Activated CD4-positive, alpha-beta T cell treated with anti-CD3 and anti-CD28 coated beads, Interleukin-2, Interleukin-6, amounts not matched to agents 100 ng/mL and 50 ng/mL, durations not matched to agents 16 hours and 8 hours (primary cell): ENCODE measurements around the gene CPN1.
"Not testable (repeated sequence)": the region's sequence is repeated elsewhere in the genome, so short reads cannot be mapped to it uniquely, and the experiment has no call there.

ENCODE experiments used
- DNase-seq: peaks from one replicate; pipeline ENCODE4 v3.0.0-alpha.2; 2020

CPN1 gene

DNA sequence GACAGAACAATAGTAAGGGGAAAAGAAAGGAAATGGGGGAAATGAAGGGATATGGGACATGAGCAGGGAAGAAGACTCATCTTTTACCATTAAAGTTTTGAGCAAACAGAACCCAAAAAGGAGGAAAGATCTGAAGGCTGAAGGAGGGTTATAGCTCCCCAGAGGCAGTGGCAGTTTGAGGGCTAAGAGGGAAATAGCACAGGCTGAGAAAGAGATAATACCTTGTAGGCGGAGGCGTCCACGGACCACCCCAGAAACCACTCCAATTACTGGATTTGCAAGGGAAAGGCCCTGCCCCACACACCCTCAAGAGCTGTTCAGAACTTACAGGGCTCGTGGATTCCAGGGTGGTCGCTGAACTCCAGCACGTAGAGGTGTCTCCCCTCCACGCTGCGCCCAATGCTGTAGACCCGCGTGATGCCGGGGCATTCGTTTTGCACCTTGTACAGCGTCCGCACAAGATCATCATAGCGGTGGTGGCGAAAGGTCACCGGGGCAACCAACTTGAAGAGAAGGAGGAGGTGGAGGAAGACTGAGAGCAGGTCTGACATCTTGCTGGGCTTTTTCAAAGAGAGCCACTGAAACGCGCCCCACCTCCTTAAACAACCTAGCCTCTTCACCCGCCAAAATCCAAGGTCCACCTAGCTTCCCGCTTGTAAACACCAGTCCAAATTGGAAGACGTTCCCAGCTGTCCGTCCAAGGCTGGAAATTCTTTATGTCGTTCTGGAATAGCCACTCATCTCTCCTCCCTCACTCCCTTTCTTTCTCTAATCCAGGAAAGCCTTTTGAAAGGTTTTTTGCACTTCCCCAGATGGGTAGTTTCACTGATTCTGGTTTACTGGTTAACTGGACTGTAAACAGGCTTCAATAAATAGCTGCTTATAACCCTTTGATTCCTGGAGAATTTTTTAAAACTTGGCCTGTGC lies at the start of gene CPN1:
Gene CPN1, minus strand, starts transcription at position 795 of the 927 bp plus-strand sequence. Its CDS starts 244 bp downstream, at position 551.
- no peak for DNase-seq

DNA sequence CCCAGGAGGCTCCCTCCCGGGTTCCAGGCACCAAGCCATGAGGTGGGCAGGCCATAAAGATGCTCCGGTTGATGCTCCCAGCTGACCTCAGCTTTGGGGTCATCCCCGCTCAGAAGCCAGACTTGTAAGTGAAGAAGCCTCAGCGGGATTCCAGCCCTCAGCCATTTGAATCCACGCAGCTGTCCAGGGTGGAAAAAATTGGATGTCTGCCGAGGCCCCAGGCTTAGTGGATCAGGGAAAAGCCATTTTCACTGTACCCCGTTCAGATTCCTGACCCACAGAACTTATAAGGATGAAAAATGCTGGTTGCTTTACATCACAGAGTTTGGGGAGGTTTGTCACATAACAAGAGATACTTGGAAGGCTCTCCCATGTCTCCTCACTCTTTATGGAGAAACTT lies 49.2 kb upstream of the CPN1 start:
- DNase-seq = no peak

DNA sequence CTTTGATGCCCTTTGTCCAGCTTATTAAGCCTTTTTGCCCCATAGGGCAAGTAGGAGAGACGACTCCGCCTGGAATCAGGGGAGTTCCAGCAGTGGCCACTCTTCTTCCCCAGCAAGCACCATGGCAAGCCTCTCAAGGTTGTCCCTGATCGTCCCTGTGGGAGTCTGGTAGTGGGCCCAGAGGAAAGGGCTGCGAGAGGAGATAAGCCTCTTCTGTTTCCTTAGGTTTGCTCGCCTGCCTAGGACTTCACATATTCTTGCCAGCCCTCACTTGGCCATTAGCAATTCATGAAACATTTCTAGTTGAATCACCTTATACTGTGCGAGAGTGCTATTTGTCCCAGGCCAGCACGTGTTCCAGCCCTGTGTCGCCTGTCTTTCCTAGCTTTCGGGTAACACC lies 47.8 kb upstream of the CPN1 start:
- DNase-seq = no peak

DNA sequence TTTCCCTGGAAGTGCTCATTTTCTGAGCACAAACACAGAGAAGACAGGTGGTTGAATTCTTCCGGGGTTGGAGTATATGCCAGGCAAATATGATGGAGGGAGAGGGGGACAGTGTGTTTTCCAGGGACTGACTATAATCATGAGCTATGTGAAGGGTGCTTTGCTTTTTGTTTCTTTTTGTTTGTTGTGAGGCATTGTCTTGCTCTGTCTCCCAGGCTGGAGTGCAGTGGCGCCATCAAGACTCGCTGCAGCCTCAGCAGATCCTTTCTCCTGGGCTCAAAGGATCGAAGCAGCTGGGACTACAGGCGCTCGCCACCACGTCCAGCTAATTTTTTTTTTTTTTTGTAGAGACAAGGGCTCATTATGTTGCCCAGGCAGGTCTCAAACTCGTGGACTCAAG lies 47.3 kb upstream of the CPN1 start:
- no peak for DNase-seq

DNA sequence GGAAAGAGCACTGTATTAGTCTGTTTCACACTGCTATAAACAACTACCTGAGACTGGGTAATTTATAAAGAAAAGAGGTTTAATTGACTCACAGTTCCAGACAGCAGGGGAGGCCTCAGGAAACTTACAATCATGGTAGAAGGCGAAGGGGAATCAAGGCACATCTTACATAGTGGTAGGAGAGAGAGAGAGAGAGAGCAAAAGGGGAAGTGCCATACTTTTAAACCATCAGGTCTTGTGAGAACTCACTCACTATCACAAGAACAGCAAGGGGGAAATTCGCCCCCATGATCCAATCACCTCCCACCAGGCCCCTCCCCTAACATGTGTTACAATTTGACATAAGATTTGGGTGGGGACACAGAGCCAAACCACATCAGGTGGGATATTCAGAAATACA lies 43.7 kb upstream of the CPN1 start:
- DNase-seq = not testable (repeated sequence)

DNA sequence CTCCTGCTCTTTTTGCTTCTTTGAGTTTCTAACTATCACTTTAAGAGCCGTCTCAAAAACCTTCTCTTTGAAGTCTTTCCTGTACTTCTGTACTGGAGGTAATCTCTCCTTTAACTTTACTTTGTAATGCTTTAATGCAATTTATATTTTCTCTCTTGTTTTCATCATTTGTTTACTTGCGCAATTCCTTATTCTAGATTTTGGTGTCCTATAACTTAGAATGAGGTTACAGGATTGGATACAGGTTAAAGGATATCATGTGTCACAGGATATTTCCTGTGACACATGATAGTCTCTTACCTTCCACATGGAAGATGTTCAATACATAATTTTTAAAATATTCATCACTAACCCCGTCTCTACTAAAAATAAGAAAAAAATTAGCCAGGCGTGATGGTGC lies 42.4 kb upstream of the CPN1 start:
- no peak for DNase-seq

DNA sequence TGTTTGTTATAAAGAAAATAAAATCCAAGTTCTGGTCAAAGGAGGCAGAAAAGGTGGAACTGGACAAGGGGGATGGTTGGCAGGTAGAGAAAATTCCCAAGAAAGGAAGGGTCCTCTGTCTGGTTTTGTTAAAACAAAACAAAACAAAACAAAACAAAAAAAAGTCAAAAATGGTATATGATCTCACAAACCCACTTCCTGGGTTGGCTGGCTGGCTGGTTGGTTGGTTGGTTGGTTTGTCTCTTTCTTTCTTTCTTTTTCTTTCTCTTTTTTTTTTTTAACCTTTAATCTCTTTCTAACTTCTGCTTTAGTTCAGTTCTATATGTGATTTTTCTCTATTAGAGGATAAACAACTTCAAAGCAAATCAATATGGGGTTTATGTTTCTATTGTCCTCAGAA lies 41.1 kb upstream of the CPN1 start:
- no peak for DNase-seq

DNA sequence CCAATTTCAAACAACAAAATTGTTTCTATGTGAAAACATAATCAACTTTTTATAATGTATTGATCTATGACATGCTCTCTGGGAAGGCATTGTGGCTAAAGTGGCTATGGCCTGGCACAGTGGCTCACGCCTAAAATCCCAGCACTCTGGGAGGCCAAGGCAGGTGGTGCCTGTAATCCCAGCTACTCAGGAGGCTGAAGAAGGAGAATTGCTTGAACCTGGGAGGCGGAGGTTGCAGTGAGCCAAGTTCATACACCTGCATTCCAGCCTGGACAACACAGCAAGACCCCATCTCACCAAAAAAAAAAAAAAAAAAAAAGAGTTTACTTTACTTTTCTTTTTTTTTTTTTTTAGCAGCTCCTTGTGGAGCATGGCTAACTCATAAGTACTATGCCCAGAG lies 38.9 kb upstream of the CPN1 start:
- no peak for DNase-seq

DNA sequence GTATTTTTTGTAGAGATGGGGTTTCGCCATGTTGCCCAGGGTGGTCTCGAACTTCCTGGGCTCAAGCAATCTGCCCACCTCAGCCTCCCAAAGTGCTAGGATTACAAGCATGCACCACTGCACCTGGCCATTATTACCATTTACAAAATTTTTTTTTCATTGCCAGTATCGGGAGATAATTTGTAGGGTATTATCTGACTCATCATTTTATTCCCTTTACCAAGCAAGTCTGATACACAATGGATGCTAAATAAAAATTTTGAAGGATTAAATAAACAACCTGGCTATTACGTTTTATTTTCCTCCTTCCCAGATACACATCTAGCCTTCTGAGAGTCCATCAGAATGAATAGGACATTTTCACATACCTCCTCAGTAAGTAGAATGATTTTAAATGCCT lies 38.1 kb upstream of the CPN1 start:
- no peak for DNase-seq

DNA sequence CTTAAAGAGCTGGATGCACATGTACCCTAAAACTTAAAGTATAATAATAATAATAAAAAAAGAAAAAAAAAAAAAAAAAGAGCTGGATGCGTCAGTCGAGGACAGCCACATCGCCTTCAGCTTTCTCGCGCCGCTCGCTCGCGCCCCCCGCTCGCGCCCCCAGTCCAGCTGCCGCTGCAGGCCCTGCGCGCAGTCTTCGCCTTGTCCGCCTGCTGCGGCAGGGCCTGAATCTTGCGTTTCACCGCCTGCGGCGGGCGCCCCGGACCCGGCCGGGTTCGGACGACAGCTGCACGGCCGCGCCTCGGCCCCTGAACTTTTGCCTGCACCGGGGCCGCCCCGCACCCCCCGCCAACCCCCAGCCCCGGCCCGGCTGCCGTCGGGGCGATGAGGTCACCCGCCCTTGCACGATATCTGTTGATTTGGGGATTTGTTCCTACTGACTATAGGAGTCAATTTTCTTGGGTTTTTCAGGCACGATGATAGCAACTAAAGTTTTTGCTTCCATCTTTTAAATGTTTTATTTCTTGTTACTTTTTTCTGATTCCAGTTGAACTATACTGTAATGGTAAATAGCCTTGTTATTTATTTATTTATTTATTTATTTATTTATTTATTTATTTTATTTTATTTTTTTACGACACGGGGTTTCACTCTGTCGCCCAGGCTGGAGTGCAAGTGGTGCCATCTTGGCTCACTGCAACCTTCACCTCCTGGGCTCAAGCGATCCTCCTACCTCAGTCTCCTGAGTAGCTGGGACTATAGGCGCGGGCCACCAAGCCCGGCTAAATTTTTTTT lies 33.5 kb upstream of the CPN1 start:
- DNase-seq = no peak

DNA sequence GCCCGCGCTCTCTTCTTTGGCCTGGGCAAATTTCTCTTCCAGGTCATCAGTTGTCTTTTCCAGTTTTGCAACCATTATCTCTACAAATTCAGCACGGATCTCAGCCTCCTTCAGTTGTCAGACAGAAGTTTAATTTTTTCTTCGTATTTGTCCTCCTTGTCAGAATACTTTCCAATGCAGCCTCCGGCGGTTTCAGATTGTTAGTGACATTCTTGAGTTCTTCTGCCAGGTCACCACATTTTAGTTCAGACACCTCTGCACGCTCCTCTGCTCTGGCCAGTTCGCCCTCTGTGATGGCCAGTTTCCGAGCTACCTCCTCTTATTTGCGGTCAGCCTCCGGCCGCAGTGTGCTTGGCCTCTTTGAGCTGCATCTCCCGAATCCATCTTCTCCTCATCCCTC lies 32.8 kb upstream of the CPN1 start:
- DNase-seq = no peak

DNA sequence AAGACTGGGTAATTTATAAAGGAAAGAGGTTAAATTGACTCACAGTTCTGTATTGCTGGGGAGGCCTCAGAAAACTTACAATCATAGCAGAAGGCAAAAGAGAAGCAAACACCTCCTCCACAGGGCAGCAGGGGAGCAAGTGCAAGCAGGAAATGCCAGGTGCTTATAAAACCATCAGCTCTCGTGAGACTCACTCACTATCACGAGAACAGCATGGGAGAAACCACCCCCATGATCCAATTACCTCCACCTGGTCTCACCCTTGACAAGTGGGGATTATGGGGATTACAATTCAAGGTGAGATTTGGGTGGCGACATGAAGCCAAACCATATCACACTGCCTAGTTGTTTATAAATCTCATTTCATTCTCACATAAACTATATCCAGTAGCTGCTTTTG lies 28.0 kb upstream of the CPN1 start:
- DNase-seq = no peak

DNA sequence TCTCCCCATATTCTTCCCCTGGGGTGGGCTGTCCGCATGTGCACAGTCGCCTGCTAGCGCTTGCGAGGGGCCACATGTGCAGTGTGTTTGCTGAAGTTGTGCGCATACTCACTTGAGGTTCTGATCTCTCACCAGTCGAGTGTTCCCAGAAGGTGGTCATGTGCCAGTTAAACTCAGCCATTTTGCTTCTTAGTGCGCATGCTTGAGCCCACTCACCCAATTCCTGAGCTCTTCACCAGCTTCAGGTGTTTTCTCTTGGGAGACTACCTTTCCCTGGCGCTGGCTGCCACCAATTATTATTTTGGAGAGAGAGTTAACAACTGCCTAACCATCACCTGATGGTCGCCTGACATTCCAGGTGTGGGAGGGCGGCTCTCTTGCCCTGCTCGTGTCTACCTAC lies 25.2 kb upstream of the CPN1 start:
- no peak for DNase-seq

DNA sequence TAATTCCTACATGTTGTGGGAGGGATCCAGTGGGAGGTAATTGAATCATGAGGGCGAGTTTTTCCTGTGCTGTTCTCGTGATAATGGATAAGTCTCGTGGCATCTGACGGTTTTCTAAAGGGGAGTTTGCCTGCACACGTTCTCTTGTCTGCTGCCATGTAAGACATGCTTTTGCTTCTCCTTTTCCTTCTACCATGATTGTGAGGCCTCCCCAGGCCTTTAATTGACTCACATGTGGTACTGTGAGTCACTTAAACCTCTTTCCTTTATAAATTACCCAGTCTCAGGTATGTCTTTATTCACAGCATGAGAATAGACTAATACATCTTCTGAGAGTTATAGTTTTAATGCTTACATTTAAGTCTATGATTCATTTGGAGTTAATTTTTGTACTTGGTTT lies 22.6 kb upstream of the CPN1 start:
- DNase-seq = no peak

DNA sequence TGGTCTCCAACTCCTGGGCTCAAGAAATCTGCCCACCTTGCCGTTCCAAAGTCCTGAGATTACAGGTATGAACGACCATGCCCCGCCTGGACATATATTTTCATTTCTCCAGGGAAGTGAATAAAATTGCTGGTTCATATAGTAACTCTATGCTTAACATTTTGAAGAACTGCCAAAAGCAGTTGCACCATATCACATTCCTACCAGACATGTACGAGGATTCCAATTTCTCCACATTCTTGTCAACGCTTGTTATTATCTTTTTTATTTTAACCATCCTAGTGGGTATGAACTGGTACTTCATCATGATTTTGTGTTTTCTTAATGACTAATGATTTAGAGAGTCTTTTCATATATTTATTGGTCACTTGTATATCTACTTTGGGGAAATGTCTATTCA lies 21.9 kb upstream of the CPN1 start:
- no peak for DNase-seq

DNA sequence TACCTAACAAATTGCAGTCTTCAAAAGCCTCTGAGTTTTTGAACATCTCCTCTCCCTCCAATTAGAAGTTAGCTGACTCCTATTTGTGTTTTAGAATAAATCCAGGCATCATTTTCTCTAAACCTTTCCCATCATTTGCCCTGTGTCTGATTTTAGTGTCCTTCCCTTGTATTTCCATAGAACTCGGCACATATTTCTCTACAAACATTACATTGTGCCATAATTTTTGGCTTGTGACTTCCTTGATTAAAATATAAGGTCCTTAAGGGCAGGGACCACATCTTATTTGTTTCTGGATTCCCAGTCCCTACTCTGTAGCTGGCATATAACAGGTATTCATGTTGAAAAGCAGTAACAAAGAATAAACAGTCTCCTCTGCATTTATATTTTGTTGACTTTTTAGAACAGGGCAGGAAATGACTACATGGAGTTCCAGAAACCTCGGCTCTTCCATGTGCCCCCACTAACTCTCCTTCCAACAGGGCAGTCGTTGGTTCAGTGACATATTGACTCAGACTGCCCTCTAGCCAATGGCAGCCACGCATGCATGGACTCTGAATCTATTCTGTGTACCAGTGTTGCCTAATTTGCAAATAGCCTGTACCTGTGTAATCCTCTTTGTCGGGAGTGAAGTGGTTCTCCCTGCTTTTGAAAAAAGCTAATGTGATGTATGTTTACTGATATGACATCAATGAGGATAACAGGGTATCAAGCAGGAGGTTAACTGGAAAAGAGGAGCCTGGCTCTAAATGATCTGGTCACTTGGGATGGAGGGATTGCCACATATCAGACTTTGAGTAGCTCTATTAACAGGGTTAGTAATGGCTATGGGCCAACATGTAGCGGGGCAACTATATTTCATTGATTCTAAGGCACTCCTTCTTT lies 19.8 kb upstream of the CPN1 start:
- no peak for DNase-seq

DNA sequence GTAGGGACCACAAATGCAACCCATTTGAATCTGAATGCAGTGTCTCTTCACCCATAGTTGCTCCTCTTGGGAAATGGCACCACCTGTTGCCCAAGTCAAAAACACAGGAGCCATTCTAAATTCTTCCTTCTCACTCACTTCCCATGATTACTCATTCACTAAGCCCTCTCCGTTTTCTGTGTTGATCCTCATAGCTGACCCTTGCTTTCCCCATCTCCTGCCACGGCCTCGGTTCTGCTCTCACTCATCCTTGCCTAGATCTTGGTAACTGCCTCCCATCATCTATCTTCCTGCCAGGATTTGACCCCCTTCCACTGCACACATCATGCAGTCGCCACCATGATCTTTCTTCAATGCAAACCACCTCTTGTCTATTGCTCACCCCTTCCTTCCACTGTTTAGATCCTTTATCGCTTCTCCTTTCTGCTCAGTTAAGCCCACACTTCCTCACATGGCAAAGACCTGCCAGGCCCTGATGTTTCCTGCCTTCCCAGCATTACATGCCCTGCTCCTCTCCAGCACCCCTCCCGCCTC lies 19.0 kb upstream of the CPN1 start:
- no peak for DNase-seq

DNA sequence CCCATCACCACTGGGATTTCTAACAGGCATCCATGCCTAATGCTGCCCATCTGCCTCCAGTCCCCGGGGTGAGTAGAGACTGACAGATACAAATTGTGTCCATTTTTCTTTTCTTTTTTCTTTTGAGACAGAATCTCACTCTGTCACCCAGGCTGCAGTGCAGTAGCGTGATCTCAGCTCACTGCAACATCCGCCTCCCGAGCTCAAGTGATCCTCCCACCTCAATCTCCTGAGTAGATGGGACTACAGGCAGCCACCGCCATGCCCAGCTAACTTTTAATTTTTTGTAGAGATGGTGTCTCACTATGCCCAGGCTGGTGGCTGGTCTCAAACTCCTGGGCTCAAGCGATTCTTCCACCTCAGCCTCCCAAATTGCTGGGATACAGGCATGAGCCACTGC lies 7.6 kb upstream of the CPN1 start:
- no peak for DNase-seq

DNA sequence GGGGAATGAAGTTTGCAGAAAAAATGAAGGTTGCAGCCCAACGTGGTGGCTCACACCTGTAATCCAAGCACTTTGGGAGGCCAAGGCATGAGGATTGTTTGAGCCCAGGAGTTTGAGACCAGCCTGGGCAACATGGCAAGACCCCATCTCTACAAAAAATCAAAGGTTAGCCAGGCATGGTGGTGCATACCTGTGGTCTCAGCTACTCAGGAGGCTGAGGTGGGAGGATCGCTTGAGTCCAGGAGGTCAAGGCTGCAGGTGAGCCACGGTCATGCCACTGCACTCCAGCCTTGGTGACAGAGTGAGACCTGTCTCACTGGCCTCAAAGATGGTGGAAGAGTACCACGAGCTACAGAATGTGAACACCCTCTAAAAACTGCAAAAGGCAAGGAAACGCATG lies 5.0 kb upstream of the CPN1 start:
- DNase-seq = not testable (repeated sequence)

DNA sequence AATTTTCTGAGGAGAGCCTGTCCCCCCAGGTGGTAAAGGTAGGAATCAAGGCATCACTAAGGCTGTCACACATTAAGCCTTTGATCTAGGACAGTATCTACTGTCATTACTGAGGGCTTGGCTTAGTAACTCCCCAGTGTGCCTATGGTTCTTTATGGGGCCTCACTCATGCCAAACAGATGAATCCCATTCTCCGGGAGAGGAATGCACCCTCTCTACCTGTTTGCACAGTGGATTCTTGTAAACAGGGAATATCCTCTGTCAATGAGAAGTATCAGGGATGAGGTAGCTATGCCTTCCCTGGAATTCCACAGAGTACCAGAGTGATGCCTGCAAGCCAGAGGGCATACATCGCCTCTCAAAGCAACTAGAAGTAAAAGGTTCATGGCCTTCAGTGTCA lies 3.9 kb upstream of the CPN1 start:
- DNase-seq = no peak

DNA sequence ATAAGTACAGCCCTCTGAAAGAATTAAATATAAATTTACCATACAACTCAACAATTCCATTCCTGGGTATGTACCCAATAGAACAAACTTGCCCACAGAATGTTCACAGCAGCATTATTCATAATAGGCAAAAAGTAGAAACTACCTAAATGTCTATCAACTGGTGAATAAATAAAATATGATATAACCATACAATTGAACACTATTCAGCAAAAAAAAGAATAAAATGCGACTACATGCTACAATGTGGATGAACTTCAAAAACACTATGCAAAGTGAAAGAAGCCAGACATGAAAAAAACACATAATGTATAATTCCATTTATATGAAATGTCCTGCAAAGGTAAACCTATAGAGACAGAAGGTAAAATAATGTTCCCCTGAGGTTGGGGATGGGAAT lies 2.0 kb upstream of the CPN1 start:
- DNase-seq = no peak

DNA sequence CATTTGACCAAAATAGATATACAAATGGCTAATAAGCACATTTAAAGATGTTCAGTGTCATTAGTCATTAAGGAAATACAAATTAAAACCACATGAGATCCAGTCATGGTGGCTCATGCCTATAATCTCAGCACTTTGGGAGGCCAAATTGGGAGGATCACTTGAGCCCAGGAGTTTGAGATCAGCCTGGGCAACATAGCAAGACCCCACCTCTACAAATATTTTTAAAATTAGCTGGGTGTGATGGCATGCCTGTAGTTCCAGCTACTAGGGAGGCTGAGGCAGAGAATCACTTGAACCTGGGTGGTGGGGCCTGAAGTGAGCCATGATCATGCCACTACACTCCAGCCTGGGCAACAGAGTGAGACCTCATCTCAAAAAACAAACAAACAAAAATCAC lies 607 bp upstream of the CPN1 start:
- not testable (repeated sequence) for DNase-seq

DNA sequence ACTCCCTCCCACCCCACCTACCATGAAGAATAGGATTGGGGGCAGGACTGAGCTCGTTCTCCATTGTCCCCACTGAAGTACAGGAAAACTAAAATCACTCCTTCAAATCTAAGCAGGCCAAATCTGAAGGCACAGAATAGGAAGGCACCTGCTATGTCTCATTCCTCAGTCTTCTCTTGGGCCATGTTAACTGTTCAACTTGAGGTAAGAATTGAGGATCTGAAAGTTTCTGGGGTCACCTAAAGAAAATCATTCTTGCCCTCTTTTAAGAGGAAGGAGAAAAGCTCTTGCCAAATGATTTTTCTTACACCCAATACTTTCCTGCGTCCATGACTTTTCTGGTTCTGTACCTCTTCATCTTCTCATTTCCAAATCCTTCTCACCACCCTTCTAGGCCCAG lies 4.9 kb downstream of the CPN1 start:
- DNase-seq = no peak
